Peyer's patch (tissue), 4 donors: ENCODE data around the gene PER1.

Experiments used
- POLR2A ChIP-seq, 2 donors: fragments of 450-650 bp; IDR thresholded peaks; one replicate each; pipeline ENCODE4 v1.5.1; 2017; ENCODE audit warnings: antibody characterized with exemption in 2 of 2, mild to moderate bottlenecking in 2 of 2, moderate library complexity in 2 of 2
- TF ChIP-seq, protein P1 (sequence below), 6 experiments: fragments of 450-650 bp in 4 of 6; fragments of 200-600 bp in 2 of 6; sonication (generic) in 1 of 6; IDR thresholded peaks; one replicate each; pipeline ENCODE4 v1.5.1; 2017 to 2019; ENCODE audit warnings: antibody characterized with exemption in 6 of 6, mild to moderate bottlenecking in 3 of 6, moderate library complexity in 1 of 6

DNA sequence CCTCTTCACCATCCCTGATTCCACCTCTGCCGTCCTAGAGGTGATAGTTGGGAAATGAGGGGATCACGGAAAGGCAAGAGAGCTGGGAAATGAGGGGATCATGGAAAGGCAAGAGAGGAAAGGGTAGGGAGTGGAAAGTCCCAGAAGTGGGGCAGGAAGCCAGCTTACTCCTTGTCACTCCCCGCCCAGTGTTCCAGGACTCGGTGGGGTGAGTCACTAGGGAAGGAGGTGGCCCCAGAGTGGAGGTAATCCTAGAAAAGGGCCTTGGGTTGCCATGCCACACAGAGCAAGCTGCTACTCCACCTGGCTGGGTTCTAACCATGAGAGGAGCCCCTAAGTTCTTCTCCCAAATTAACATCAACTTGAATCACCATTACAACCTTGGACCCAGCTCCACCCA lies 48.7 kb downstream of the PER1 start:
- TF ChIP-seq POLR2A (IDR thresholded peaks at IDR 0.05): no peak
- TF ChIP-seq, protein P1, sequence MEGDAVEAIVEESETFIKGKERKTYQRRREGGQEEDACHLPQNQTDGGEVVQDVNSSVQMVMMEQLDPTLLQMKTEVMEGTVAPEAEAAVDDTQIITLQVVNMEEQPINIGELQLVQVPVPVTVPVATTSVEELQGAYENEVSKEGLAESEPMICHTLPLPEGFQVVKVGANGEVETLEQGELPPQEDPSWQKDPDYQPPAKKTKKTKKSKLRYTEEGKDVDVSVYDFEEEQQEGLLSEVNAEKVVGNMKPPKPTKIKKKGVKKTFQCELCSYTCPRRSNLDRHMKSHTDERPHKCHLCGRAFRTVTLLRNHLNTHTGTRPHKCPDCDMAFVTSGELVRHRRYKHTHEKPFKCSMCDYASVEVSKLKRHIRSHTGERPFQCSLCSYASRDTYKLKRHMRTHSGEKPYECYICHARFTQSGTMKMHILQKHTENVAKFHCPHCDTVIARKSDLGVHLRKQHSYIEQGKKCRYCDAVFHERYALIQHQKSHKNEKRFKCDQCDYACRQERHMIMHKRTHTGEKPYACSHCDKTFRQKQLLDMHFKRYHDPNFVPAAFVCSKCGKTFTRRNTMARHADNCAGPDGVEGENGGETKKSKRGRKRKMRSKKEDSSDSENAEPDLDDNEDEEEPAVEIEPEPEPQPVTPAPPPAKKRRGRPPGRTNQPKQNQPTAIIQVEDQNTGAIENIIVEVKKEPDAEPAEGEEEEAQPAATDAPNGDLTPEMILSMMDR (IDR thresholded peaks at IDR 0.05): no peak
